NCI-H1092 treated with DMSO at 0.1 percent for 48 hours (cell line): Measurements from ENCODE around the gene COA1.

ENCODE experiments used
- DNase-seq: peaks from one replicate; lab custom pipeline; 2025; lab: John Stamatoyannopoulos, UW

Gene COA1

GRCh38 chr7:43589728-43590127, 139.6 kb downstream of the COA1 start:
- no peak for DNase-seq
